Activated naive CD4-positive, alpha-beta T cell treated with anti-CD3 and anti-CD28 coated beads, Interleukin-2, amount 10 ng/mL, durations not matched to agents 7 days and 5 days (primary cell): ENCODE results near the gene FLT3LG.
"Not testable (repeated sequence)": the region's sequence is repeated elsewhere in the genome, so short reads cannot be mapped to it uniquely, and the experiment has no call there.

Experiments
- CTCF ChIA-PET: fragments of 350-600 bp; sonication (Branson Sonifier 250); formaldehyde crosslinking; loops from one replicate; lab custom pipeline; 2021; ENCODE audit warnings: antibody characterized with exemption; lab: Charles Lee
- DNase-seq: peaks from one replicate; pipeline ENCODE4 v3.0.0-alpha.2; 2020
- H3K27ac Mint-ChIP-seq: one replicate; pipeline ENCODE4 v1.8.0; 2021; ENCODE audit warnings: mild to moderate bottlenecking, moderate library complexity, mixed read lengths
- H3K27me3 Mint-ChIP-seq: one replicate; pipeline ENCODE4 v1.8.0; 2021; ENCODE audit warnings: mild to moderate bottlenecking, mixed read lengths
- H3K36me3 Mint-ChIP-seq: one replicate; pipeline ENCODE4 v1.8.0; 2021; ENCODE audit warnings: mixed read lengths
- H3K4me1 Mint-ChIP-seq: one replicate; pipeline ENCODE4 v1.8.0; 2021; ENCODE audit warnings: mixed read lengths
- H3K4me3 Mint-ChIP-seq: one replicate; pipeline ENCODE4 v1.8.0; 2021; ENCODE audit warnings: mild to moderate bottlenecking, moderate library complexity, mixed read lengths
- H3K9me3 Mint-ChIP-seq: one replicate; pipeline ENCODE4 v1.8.0; 2021; ENCODE audit warnings: mixed read lengths

FLT3LG gene

DNA sequence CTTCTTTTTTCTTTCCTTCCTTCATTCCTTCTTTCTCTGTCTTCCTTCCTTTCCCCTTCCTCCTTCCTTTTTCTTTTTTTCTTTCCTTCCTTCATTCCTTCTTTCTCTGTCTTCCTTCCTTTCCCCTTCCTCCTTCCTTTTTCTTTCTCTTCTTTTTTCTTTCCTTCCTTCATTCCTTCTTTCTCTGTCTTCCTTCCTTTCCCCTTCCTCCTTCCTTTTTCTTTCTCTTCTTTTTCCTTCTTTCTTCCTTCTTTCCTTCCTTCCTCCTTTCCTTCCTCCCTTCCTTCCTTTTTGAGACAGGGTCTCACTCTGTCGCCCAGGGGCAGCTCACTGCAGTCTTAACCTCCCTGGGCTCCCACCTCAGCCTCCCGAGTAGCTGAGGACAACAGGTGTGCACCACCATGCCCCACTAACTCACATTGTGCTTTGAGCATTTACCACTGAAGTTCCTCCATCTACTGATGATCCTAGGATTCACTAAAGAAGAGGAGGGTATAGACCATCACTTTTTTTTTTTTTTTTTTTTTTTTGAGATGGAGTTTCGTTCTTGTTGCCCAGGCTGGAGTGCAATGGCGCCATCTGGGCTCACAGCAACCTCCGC is 29.8 kb upstream of the FLT3LG start:
- H3K27ac Mint-ChIP-seq: peak overlapping the region; percentile 81
- CTCF ChIA-PET: interaction anchor here (1.1 to 2.6 kb wide), 3 partner anchors 26 to 53 kb away, joined by 4 to 14 read pairs (median 7); no protein-coding TSS in a partner anchor
- H3K36me3 Mint-ChIP-seq: peaks cover 33% of the 10 kb centered on the region
- H3K4me3 Mint-ChIP-seq: peak overlapping the region; percentile 81
- DNase-seq, H3K9me3 Mint-ChIP-seq: not testable (repeated sequence)
- H3K27me3 Mint-ChIP-seq: peaks cover 48% of the 10 kb centered on the region
- peaks cover 69% of the 10 kb centered on the region for H3K4me1 Mint-ChIP-seq

- CTCF ChIA-PET: interaction anchor here (1.0 to 2.6 kb wide), 4 partner anchors 24 to 124 kb away, joined by 3 to 14 read pairs (median 6); partner anchors contain the start of gene FLT3LG
- DNase-seq: no peak
- no peaks in the 10 kb centered on the region for H3K9me3 Mint-ChIP-seq
- H3K4me3 Mint-ChIP-seq: no peak overlapping the region
- H3K4me1 Mint-ChIP-seq: peaks cover 79% of the 10 kb centered on the region
- peaks cover 48% of the 10 kb centered on the region for H3K36me3 Mint-ChIP-seq
- H3K27ac Mint-ChIP-seq: no peak overlapping the region
- H3K27me3 Mint-ChIP-seq: peaks cover 30% of the 10 kb centered on the region
Observed at GRCh38 chr19:49445997-49446396, 28.0 kb upstream of the FLT3LG start.

DNA sequence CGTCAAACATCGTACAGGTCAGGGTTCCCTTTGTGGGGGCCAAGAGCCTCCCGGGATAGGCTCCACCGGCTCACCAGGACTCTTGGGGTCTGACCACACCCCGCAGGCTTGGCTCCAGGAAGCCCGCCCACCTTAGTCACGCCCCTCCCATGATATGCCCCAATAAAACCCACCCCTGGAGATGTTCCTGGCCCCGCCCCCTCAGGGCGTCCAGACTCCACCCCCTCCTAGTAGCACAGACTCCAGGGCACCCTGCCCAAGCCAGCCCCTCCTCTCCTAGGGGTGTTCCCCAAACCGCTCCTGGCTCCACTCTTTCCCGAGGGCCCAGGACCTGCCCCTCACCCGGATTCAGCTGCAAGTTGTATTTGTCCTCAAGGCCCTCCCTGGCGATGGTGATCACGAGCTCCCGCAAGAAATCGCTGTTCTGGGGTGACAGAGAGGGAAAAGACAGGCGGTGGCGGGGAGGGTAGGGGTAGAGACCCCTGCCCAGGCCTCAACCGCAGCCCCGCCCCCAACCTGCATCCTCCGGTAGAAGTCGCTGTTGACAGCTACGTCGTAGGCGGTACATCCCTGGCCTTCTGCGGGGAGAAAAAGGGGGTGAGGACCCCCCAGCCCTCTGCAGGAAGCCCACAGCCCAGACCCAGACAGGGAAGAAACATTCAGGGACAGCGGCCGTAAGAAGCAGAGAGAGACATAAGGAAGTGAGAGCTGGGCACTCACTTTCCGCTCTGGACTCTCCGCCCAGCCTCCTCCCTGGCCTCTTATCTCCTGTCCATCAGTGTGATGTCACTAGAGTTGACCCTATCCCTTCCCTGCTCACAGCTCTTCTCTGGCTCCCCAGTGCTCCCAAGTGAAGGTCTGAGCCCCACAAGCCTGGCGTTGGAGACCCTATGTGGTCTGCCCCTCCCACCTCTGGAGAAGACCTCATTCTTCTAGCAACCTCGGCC is 26.3 kb upstream of the FLT3LG start:
- Mint-ChIP-seq H3K36me3 (peaks cover 54% of the 10 kb centered on the region), H3K27ac (peak overlapping the region; percentile 49), H3K27me3 (peaks cover 13% of the 10 kb centered on the region), H3K4me1 (peaks cover 80% of the 10 kb centered on the region), H3K9me3 (no peaks in the 10 kb centered on the region), H3K4me3 (no peak overlapping the region)
- no peak for DNase-seq
- CTCF ChIA-PET: interaction anchor here (1.9 kb wide), 1 partner anchor 23 kb away, joined by 5 read pairs; no protein-coding TSS in a partner anchor

DNA sequence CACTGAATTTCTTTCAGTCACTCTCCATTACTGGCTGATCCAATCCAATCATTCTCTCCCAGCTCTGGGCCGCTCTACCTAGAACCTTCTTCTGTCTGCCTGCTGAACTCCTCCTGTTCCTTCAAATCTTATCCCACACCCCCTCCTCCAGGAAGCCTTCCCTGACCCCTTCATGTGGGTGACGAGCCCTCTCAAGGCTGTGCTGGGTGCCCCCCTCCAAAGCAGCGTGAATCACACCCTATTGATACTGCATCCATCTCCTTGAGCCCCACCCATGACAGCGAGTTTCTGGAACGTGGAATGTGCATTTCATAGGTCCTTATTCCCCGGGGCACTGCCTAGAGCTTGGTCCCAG is 25.6 kb upstream of the FLT3LG start:
- peak overlapping the region; percentile 68 for H3K27ac Mint-ChIP-seq
- H3K9me3 Mint-ChIP-seq: no peaks in the 10 kb centered on the region
- peaks cover 6% of the 10 kb centered on the region for H3K27me3 Mint-ChIP-seq
- no peak for DNase-seq
- peaks cover 80% of the 10 kb centered on the region for H3K4me1 Mint-ChIP-seq
- peak overlapping the region; percentile 23 for H3K4me3 Mint-ChIP-seq
- H3K36me3 Mint-ChIP-seq: peaks cover 54% of the 10 kb centered on the region
- CTCF ChIA-PET: interaction anchor here (1.9 kb wide), 1 partner anchor 22 kb away, joined by 5 read pairs; no protein-coding TSS in a partner anchor

DNA sequence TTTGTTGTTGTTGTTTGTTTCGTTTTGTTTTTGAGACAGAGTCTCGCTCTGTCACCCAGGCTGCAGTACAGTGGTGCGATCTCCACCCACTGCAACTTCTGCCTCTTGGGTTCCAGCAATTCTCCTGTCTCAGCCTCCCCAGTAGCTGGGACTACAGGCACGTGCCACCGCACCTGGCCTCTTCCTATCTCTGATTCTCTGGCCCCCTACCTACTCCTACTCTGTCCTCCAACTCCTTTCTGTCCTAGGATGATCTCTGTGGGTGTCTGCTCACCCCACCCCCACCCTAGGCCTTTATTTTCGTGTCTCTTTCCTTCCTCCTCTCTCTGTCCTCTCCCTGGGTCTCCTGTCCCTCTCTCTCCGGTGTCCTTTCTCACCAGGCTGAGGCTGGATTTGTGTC is 23.6 kb upstream of the FLT3LG start:
- CTCF ChIA-PET: interaction anchor here (1.9 to 5.1 kb wide), 2 partner anchors 20 to 23 kb away, joined by 10 to 33 read pairs; no protein-coding TSS in a partner anchor
- no peaks in the 10 kb centered on the region for H3K9me3 Mint-ChIP-seq
- no peaks in the 10 kb centered on the region for H3K27me3 Mint-ChIP-seq
- H3K27ac Mint-ChIP-seq: peak overlapping the region; percentile 99
- DNase-seq: no peak
- peaks cover 53% of the 10 kb centered on the region for H3K36me3 Mint-ChIP-seq
- peaks cover 75% of the 10 kb centered on the region for H3K4me1 Mint-ChIP-seq
- H3K4me3 Mint-ChIP-seq: peak overlapping the region; percentile 97

- peaks cover 76% of the 10 kb centered on the region for H3K4me1 Mint-ChIP-seq
- DNase-seq: peak; percentile 98
- H3K36me3 Mint-ChIP-seq: peaks cover 55% of the 10 kb centered on the region
- H3K27me3 Mint-ChIP-seq: no peaks in the 10 kb centered on the region
- CTCF ChIA-PET: interaction anchor here (0.8 to 5.1 kb wide), 7 partner anchors 9 to 233 kb away, joined by 3 to 33 read pairs (median 4); no protein-coding TSS in a partner anchor
- H3K9me3 Mint-ChIP-seq: no peaks in the 10 kb centered on the region
- H3K4me3 Mint-ChIP-seq: peak within 1 kb of the TSS; percentile 97
- peak within 1 kb of the TSS; percentile 99 for H3K27ac Mint-ChIP-seq
Observed at GRCh38 chr19:49451430-49452181, 22.4 kb upstream of the FLT3LG start, which contains the start of gene PIH1D1. Gene PIH1D1 (minus strand): TSS chr19:49451814. CDS start chr19:49451574, 240 bp downstream.

DNA sequence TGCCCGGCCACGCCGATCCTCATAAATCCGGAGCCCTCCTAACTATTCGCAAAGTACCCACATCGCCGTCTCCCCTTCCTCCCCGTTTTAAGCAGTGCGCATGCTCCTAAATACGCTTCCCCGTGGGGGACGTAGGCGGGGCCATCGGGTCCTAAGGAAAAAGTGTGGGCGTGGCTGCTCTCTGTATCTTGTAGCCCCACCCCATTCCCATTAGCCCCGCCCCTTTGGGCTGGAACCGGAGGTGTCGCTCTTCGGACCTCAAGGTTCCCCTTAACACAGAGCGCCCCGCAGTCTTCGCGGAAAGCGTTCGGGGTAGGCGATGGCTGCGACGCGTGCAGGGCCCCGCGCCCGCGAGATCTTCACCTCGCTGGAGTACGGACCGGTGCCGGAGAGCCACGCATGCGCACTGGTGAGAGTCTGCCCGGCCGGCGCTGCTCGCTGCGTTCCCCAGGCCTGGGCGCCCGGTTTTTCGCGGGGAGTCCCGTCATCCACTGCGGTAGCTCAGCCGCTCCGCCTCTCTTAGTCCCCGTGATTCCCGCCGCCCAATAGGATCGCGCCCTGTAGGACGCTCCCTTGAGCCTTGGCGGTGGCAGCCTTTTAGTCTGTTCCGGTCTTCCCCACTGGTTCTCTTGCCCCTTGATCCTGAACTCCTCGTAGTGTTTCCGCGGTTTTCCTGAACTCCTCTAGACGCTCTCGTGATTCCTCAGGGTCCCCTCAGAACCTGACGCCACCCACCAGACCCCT is 20.8 kb upstream of the FLT3LG start, which contains the start of gene ALDH16A1:
Gene ALDH16A1 (plus strand): TSS at position 213 of the 744 bp plus-strand sequence. CDS start 107 bp downstream, at position 320.
- CTCF ChIA-PET: interaction anchor here (1.9 to 5.1 kb wide), 3 partner anchors 17 to 23 kb away, joined by 8 to 33 read pairs (median 9); partner anchors contain the start of gene FLT3LG
- Mint-ChIP-seq H3K36me3 (peaks cover 47% of the 10 kb centered on the region), H3K4me1 (peaks cover 76% of the 10 kb centered on the region)

GRCh38 chr19:49453757-49454240 is 20.2 kb upstream of the FLT3LG start:
- peak; percentile 50 for DNase-seq
- H3K4me1 Mint-ChIP-seq: peaks cover 70% of the 10 kb centered on the region
- peak overlapping the region; percentile 99 for H3K27ac Mint-ChIP-seq
- H3K36me3 Mint-ChIP-seq: peaks cover 41% of the 10 kb centered on the region
- H3K9me3 Mint-ChIP-seq: no peaks in the 10 kb centered on the region
- H3K27me3 Mint-ChIP-seq: no peaks in the 10 kb centered on the region
- peak overlapping the region; percentile 97 for H3K4me3 Mint-ChIP-seq
- CTCF ChIA-PET: interaction anchor here (1.9 to 5.1 kb wide), 3 partner anchors 16 to 22 kb away, joined by 8 to 33 read pairs (median 9); partner anchors contain the start of gene FLT3LG

More for the DNA sequence above, 20.8 kb upstream of the FLT3LG start, which contains the start of gene ALDH16A1:
- H3K9me3 Mint-ChIP-seq: no peaks in the 10 kb centered on the region
- H3K27me3 Mint-ChIP-seq: no peaks in the 10 kb centered on the region
- peak within 1 kb of the TSS; percentile 97 for H3K4me3 Mint-ChIP-seq
- H3K27ac Mint-ChIP-seq: peak within 1 kb of the TSS; percentile 99
- DNase-seq: peak; percentile 98

DNA sequence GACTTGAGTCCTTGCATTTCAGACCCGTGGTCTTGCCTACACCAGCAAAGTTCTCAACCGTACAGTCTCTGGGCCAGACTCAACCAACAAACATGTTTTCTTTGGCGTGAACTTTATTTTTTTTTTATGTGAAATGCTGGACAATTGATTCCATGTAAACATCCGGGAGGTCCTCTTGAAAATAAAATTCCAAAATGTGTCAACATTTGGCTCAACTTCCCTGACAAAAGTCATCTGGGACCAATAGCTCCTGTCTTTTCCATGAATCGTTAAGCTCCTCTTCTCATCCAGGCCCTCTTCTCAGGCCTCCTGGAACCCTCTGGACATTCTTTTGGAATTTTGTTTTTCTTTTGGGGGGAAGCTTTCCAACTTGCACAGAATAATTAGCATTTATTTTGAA is 18.2 kb upstream of the FLT3LG start:
- H3K4me3 Mint-ChIP-seq: peak overlapping the region; percentile 10
- DNase-seq: no peak
- no peaks in the 10 kb centered on the region for H3K9me3 Mint-ChIP-seq
- peaks cover 36% of the 10 kb centered on the region for H3K36me3 Mint-ChIP-seq
- peaks cover 52% of the 10 kb centered on the region for H3K4me1 Mint-ChIP-seq
- CTCF ChIA-PET: interaction anchor here (0.9 to 1.4 kb wide), 2 partner anchors 13 to 15 kb away, joined by 3 read pairs; no protein-coding TSS in a partner anchor
- no peaks in the 10 kb centered on the region for H3K27me3 Mint-ChIP-seq
- H3K27ac Mint-ChIP-seq: no peak overlapping the region

DNA sequence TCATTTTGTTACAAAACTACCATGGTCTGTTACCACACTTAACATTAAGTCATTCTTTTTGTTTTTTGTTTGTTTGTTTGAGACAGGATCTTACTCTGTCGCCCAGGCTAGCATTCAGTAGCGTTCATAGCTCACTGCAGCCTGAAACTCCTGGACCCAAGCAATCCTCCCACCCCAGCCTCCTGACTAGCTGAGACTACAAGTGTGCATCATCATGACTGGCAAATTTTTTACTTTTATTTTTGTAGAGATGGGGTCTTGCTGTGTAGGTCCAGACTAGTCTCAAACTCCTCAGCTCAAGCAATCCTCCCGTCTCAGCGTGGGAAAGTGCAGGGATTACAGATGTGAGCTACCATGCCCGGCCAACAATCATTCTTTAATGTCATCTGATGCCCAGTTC is 17.7 kb upstream of the FLT3LG start:
- peaks cover 35% of the 10 kb centered on the region for H3K36me3 Mint-ChIP-seq
- H3K4me3 Mint-ChIP-seq: peak overlapping the region; percentile 10

DNA sequence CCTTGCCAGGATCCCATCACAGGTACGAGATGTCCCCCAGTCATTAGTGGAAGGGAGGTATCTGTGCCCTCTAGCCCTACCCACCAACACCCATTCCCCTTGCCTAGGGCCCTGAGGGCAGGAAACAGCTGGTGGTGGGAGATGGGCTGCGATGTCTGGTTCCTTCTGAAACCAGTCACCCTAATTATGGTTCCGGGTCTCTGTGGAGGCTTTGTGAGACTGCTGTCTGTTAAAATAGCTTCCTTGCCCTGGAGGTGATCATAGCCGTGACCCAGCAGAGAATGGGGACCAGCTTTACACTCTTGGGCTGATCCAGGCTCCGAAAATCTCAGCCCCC is 15.5 kb upstream of the FLT3LG start:
- CTCF ChIA-PET: interaction anchor here (0.9 to 2.2 kb wide), 3 partner anchors 11 to 17 kb away, joined by 4 to 9 read pairs (median 5); no protein-coding TSS in a partner anchor
- H3K9me3 Mint-ChIP-seq: no peaks in the 10 kb centered on the region
- no peaks in the 10 kb centered on the region for H3K27me3 Mint-ChIP-seq
- no peak overlapping the region for H3K4me3 Mint-ChIP-seq
- H3K27ac Mint-ChIP-seq: no peak overlapping the region
- no peak for DNase-seq
- peaks cover 32% of the 10 kb centered on the region for H3K4me1 Mint-ChIP-seq
- H3K36me3 Mint-ChIP-seq: peaks cover 34% of the 10 kb centered on the region

More for the DNA sequence above, 17.7 kb upstream of the FLT3LG start:
- H3K4me1 Mint-ChIP-seq: peaks cover 48% of the 10 kb centered on the region
- H3K27me3 Mint-ChIP-seq: no peaks in the 10 kb centered on the region
- peak overlapping the region; percentile 33 for H3K27ac Mint-ChIP-seq
- no peak for DNase-seq
- H3K9me3 Mint-ChIP-seq: no peaks in the 10 kb centered on the region
- CTCF ChIA-PET: interaction anchor here (0.9 to 1.4 kb wide), 2 partner anchors 13 to 14 kb away, joined by 3 read pairs; no protein-coding TSS in a partner anchor

DNA sequence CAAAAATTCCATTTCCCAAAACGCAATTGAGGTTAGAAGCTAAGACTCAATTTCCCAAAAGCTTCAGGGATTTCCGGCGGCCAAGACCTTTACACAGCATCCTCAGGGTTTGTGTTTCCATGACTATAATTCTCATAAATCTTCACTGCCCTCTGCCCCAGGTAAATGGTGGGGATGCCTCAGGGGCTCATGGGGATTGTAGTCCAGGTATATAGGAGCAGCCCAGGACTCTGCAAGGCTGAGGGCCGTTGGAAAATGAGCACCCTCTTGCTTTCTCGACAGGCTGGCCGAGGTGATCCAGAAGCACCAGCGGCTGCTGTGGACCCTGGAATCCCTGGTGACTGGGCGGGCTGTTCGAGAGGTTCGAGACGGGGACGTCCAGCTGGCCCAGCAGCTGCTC is 14.6 kb upstream of the FLT3LG start:
- Mint-ChIP-seq H3K27me3 (no peaks in the 10 kb centered on the region), H3K9me3 (no peaks in the 10 kb centered on the region), H3K27ac (no peak overlapping the region), H3K36me3 (peaks cover 32% of the 10 kb centered on the region), H3K4me3 (no peak overlapping the region), H3K4me1 (peaks cover 23% of the 10 kb centered on the region)
- no peak for DNase-seq
- CTCF ChIA-PET: interaction anchor here (1.6 to 2.2 kb wide), 2 partner anchors 10 to 11 kb away, joined by 5 to 9 read pairs; no protein-coding TSS in a partner anchor
